Measurements from ENCODE around the gene NOTO.
"Not testable (repeated sequence)": the region's sequence is repeated elsewhere in the genome, so short reads cannot be mapped to it uniquely, and the experiment has no call there.

Gene NOTO

GRCh38 chr2:73176881-73177644, 25.3 kb upstream of the NOTO start:
- peak overlapping the region; percentile 90 for H3K4me3 Mint-ChIP-seq

DNA sequence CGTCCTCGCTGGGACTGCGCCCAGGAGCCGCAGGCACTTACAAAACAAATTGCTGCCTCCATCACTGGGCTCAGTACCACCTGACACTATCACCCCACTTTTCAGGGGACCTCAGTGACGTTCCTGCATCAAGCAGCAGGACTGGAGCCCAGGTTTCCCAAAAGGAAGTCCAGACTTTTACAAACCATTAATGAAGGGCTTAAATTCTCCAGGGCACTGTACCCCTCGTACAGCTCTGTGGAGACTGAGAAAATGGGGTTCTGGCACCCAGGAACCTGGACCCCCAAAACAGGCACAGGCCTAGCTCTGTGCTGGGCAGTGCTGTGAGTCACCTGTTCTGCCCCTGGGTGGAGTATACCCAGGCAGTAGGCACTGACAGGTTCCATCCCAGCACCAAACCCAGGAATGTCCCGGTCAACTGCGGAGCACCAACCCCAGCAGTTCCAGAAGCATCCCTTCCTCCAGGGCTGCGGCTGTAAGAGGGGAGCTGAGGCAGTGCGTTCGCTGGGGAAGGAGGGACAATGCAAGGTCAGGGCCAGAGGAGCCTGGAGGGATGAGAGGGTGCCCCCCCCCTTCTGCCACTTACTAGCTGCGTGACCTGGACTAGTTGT, 24.6 kb upstream of the NOTO start:
- Mint-ChIP-seq H3K4me1 (peaks cover 26% of the 10 kb centered on the region), H3K36me3 (no peaks in the 10 kb centered on the region), H3K9me3 (no peaks in the 10 kb centered on the region), H3K4me3 (peak overlapping the region; percentile 90), H3K27me3 (peaks cover 61% of the 10 kb centered on the region), H3K27ac (peak overlapping the region; percentile 48)
- ATAC-seq: no peak

More at GRCh38 chr2:73176881-73177644, 25.3 kb upstream of the NOTO start:
- H3K27me3 Mint-ChIP-seq: peaks cover 62% of the 10 kb centered on the region
- H3K9me3 Mint-ChIP-seq: no peaks in the 10 kb centered on the region
- H3K27ac Mint-ChIP-seq: peak overlapping the region; percentile 48
- peaks cover 28% of the 10 kb centered on the region for H3K4me1 Mint-ChIP-seq
- no peaks in the 10 kb centered on the region for H3K36me3 Mint-ChIP-seq
- ATAC-seq: peak; percentile 88

- Mint-ChIP-seq H3K9me3 (no peaks in the 10 kb centered on the region), H3K27me3 (peaks cover 28% of the 10 kb centered on the region), H3K4me1 (no peaks in the 10 kb centered on the region), H3K36me3 (no peaks in the 10 kb centered on the region), H3K4me3 (no peak overlapping the region), H3K27ac (no peak overlapping the region)
- no peak for ATAC-seq
Measured at GRCh38 chr2:73185965-73186364, 16.4 kb upstream of the NOTO start.

GRCh38 chr2:73187549-73187948, 14.8 kb upstream of the NOTO start:
- Mint-ChIP-seq H3K27ac (no peak overlapping the region), H3K9me3 (no peaks in the 10 kb centered on the region), H3K4me1 (no peaks in the 10 kb centered on the region), H3K27me3 (peaks cover 24% of the 10 kb centered on the region), H3K4me3 (no peak overlapping the region), H3K36me3 (no peaks in the 10 kb centered on the region)
- ATAC-seq: no peak

GRCh38 chr2:73197579-73197978, 4.8 kb upstream of the NOTO start:
- peaks cover 54% of the 10 kb centered on the region for H3K27me3 Mint-ChIP-seq
- no peak overlapping the region for H3K27ac Mint-ChIP-seq
- no peaks in the 10 kb centered on the region for H3K36me3 Mint-ChIP-seq
- ATAC-seq: no peak
- no peak overlapping the region for H3K4me3 Mint-ChIP-seq
- no peaks in the 10 kb centered on the region for H3K4me1 Mint-ChIP-seq
- H3K9me3 Mint-ChIP-seq: peaks cover 3% of the 10 kb centered on the region

GRCh38 chr2:73200281-73200680, 2.1 kb upstream of the NOTO start:
- not testable (repeated sequence) for H3K4me3 Mint-ChIP-seq, H3K27ac Mint-ChIP-seq, ATAC-seq, H3K36me3 Mint-ChIP-seq, H3K9me3 Mint-ChIP-seq, H3K4me1 Mint-ChIP-seq
- H3K27me3 Mint-ChIP-seq: peaks cover 80% of the 10 kb centered on the region

DNA sequence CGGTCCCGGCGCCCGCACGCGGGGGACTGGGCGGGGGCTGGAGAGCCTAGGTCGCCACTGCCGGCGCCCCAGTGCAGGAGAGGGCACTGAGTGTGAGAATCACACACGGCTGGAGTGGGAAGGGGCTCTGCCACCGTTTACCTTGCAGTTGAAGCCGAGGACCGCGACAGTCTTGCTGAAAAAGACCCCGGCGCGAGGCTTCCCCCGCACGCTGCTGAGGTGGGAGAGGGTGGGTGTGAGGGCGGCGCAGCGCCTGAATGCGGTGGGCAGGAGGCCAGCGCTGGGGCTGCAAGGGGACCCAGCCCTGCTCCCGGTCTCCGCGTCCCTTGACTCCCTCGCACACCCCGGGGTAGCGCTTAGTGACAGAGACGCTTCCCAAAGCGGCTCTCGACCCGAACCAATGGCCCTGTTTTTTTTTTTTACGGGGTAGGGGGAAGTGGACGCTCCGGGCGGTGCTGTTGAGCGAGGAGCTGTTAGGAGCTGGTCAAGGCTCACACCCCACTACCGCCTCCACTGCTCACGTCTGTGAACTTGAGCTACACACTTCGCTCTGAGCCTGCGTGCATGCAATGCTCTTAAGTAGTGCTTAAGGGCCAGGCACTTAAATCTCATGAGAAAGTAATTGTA, 794 bp downstream of the NOTO start:
- Mint-ChIP-seq H3K9me3 (no peaks in the 10 kb centered on the region), H3K27ac (no peak overlapping the region), H3K4me3 (peak overlapping the region; percentile 38), H3K27me3 (peaks cover 80% of the 10 kb centered on the region), H3K36me3 (no peaks in the 10 kb centered on the region), H3K4me1 (no peaks in the 10 kb centered on the region)
- ATAC-seq: no peak

DNA sequence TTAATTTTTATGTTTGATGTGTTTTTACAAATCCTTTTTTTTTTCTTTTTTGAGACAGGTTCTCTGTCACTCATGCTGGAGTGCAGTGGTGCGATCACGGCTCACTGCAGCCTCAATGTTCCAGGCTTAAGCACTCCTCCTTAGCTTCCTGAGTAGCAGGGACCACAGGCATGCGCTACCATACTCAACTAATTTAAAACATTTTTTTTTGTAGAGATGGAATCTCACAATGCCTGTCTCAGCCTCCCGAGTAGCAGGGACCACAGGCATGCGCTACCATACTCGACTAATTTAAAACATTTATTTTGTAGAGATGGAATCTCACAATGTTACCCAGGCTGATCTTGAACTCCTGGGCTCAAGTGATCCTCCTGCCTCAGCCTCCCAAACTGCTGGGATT, 3.2 kb downstream of the NOTO start:
- H3K36me3 Mint-ChIP-seq: no peaks in the 10 kb centered on the region
- H3K27me3 Mint-ChIP-seq: peaks cover 80% of the 10 kb centered on the region
- H3K4me3 Mint-ChIP-seq: no peak overlapping the region
- H3K9me3 Mint-ChIP-seq: no peaks in the 10 kb centered on the region
- no peaks in the 10 kb centered on the region for H3K4me1 Mint-ChIP-seq
- no peak for ATAC-seq
- no peak overlapping the region for H3K27ac Mint-ChIP-seq

- Mint-ChIP-seq H3K27me3 (peaks cover 54% of the 10 kb centered on the region), H3K27ac (no peak overlapping the region), H3K9me3 (no peaks in the 10 kb centered on the region), H3K4me3 (no peak overlapping the region), H3K4me1 (peaks cover 5% of the 10 kb centered on the region), H3K36me3 (no peaks in the 10 kb centered on the region)
- no peak for ATAC-seq
Measured at GRCh38 chr2:73208258-73208657, 5.9 kb downstream of the NOTO start.

DNA sequence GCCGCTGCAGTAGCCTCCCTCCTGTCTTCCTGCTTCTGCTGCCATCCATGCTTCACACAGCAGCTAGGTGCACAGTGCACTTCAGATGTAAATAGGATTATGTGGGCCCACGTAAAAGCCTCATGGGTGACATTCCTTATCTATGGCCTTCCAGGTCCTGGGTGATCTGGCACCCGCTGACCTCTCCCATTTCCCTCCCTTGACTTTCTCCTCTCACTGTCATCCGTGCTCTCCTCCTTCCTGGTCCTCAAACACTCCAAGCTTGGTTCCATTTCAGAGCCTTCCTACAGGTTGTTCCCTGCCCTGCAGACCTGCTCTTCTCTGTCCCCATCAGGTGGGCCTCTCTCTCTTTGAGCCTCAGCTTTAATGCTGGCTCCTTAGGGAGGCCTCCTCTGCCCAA, 7.6 kb downstream of the NOTO start:
- peaks cover 22% of the 10 kb centered on the region for H3K4me1 Mint-ChIP-seq
- no peak for ATAC-seq
- no peak overlapping the region for H3K4me3 Mint-ChIP-seq
- no peak overlapping the region for H3K27ac Mint-ChIP-seq
- H3K27me3 Mint-ChIP-seq: peaks cover 38% of the 10 kb centered on the region
- H3K9me3 Mint-ChIP-seq: no peaks in the 10 kb centered on the region
- no peaks in the 10 kb centered on the region for H3K36me3 Mint-ChIP-seq

GRCh38 chr2:73210696-73211095, 8.3 kb downstream of the NOTO start:
- Mint-ChIP-seq H3K27me3 (peaks cover 32% of the 10 kb centered on the region), H3K4me3 (no peak overlapping the region), H3K4me1 (peaks cover 28% of the 10 kb centered on the region), H3K27ac (no peak overlapping the region), H3K9me3 (no peaks in the 10 kb centered on the region), H3K36me3 (no peaks in the 10 kb centered on the region)
- no peak for ATAC-seq

GRCh38 chr2:73212098-73212447, 9.7 kb downstream of the NOTO start:
- no peak overlapping the region for H3K4me3 Mint-ChIP-seq
- H3K9me3 Mint-ChIP-seq: no peaks in the 10 kb centered on the region
- ATAC-seq: no peak
- H3K4me1 Mint-ChIP-seq: peaks cover 31% of the 10 kb centered on the region
- H3K36me3 Mint-ChIP-seq: no peaks in the 10 kb centered on the region
- no peak overlapping the region for H3K27ac Mint-ChIP-seq
- peaks cover 24% of the 10 kb centered on the region for H3K27me3 Mint-ChIP-seq

DNA sequence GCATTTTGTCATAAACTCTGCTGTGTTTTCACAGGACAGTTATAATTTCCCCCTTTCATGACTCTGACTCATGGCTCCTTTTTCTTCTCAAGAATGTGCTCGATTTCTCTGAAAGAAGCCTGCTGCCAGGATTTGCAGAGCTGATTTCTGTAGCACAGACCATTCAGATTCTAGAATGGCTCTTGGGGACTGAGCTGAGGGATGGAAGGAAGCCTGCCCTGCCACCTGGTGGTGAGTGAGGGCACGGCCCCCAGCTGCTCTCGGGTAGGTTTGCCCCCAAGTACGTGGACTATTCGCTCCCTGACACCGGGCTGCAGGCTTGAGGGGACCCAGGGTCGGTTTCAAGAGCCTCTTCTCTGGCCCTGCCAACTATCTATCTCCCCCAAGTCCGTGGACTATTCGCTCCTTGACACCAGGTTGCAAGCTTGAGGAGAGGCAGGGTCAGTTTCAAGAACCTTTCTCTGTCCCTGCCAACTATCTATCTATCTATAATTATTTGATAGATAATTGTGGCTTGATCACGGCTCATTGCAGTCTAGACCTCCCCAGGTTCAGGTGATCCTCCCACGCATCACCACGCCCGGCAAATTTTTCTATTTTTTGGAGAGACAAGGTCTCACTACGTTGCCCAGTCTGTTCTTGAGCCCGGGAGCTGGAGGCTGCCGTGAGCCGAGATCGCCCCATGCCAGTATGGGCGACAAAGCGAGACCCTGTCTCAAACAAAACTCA, 10.2 kb downstream of the NOTO start:
- H3K36me3 Mint-ChIP-seq: no peaks in the 10 kb centered on the region
- peak; percentile 77 for ATAC-seq
- no peaks in the 10 kb centered on the region for H3K9me3 Mint-ChIP-seq
- H3K4me3 Mint-ChIP-seq: no peak overlapping the region
- H3K4me1 Mint-ChIP-seq: peaks cover 31% of the 10 kb centered on the region
- H3K27ac Mint-ChIP-seq: no peak overlapping the region
- H3K27me3 Mint-ChIP-seq: peaks cover 24% of the 10 kb centered on the region

- ATAC-seq: peak; percentile 96
- peaks cover 31% of the 10 kb centered on the region for H3K4me1 Mint-ChIP-seq
- H3K27me3 Mint-ChIP-seq: peaks cover 11% of the 10 kb centered on the region
- H3K9me3 Mint-ChIP-seq: no peaks in the 10 kb centered on the region
- H3K4me3 Mint-ChIP-seq: peak within 1 kb of the TSS; percentile 90
- H3K36me3 Mint-ChIP-seq: peaks cover 6% of the 10 kb centered on the region
- peak within 1 kb of the TSS; percentile 95 for H3K27ac Mint-ChIP-seq
Measured at GRCh38 chr2:73214120-73215035, 12.0 kb downstream of the NOTO start, which contains the start of gene SMYD5. TSS of gene SMYD5 (plus strand) at chr2:73214245. CDS start at chr2:73214267, 22 bp downstream.

All from stimulated activated memory B cell treated with anti-CD40 and anti-IgM and Interleukin-4, amounts not matched to agents 10 μg/mL and 1 μg/mL and 100 μg/mL, for 72 hours (primary cell).